Fibroblast of villous mesenchyme (primary cell): ENCODE measurements around the gene RILPL1. TPM values are rescaled to one million over a fixed set of nuclear protein-coding genes. Genes with fewer than 3 reads are reported as not detected.
"Not testable (repeated sequence)": the region's sequence is repeated elsewhere in the genome, so short reads cannot be mapped to it uniquely, and the experiment has no call there.

Experiments used
- DNase-seq: peaks from one replicate; pipeline ENCODE4 v3.0.0-alpha.2; 2010; ENCODE audit warnings: low read depth
- H3K4me3 ChIP-seq: 2 replicates; pipeline ENCODE4 v1.5.1; 2011; ENCODE audit warnings: low read depth, mild to moderate bottlenecking, low read length
- CTCF ChIP-seq: IDR thresholded peaks from 2 replicates; pipeline ENCODE4 v1.5.1; 2012; ENCODE audit warnings: low read depth, mild to moderate bottlenecking, low read length; ENCODE audit not compliant: insufficient read depth
- total RNA-seq: library from RNA; depleted of rRNA; stranded (reverse); fragments of >200 nt; gene quantifications from 2 replicates; pipeline ENCODE4 v1.2.3, GENCODE V29; 2012

RILPL1 gene
- total RNA-seq, 1 donor = 13.4 TPM

- peak within 1 kb of the TSS; percentile 91 for H3K4me3 ChIP-seq
- DNase-seq = peak; percentile 88
- no peak for TF ChIP-seq CTCF
Observed at GRCh38 chr12:123457980-123458779, 75.3 kb downstream of the RILPL1 start, which contains the start of gene SNRNP35. Gene SNRNP35, plus strand, starts transcription at chr12:123458139. Its CDS starts 7,402 bp downstream, at chr12:123465541.

GRCh38 chr12:123453165-123453564, 80.4 kb downstream of the RILPL1 start:
- no peak overlapping the region for H3K4me3 ChIP-seq
- TF ChIP-seq CTCF = no peak
- DNase-seq = no peak

GRCh38 chr12:123452276-123452550, 81.3 kb downstream of the RILPL1 start:
- H3K4me3 ChIP-seq, DNase-seq: not testable (repeated sequence)

- H3K4me3 ChIP-seq = no peak overlapping the region
- DNase-seq = no peak
- TF ChIP-seq CTCF = no peak
Observed at GRCh38 chr12:123450636-123451035, 82.9 kb downstream of the RILPL1 start.

- no peak for TF ChIP-seq CTCF
Observed at GRCh38 chr12:123449856-123450255, 83.7 kb downstream of the RILPL1 start.

GRCh38 chr12:123449249-123449733, 84.2 kb downstream of the RILPL1 start:
- no peak overlapping the region for H3K4me3 ChIP-seq
- no peak for TF ChIP-seq CTCF
- DNase-seq = no peak

More at GRCh38 chr12:123449856-123450255, 83.7 kb downstream of the RILPL1 start:
- no peak overlapping the region for H3K4me3 ChIP-seq
- no peak for DNase-seq

GRCh38 chr12:123446333-123446713, 87.2 kb downstream of the RILPL1 start:
- H3K4me3 ChIP-seq = no peak overlapping the region
- TF ChIP-seq CTCF = no peak
- no peak for DNase-seq
